Left lung (tissue), 10 donors: ENCODE data around the gene KRTAP11-1. TPM values are rescaled to one million over a fixed set of nuclear protein-coding genes. Genes with fewer than 3 reads are reported as not detected.

ENCODE experiments used
- ATAC-seq: fragments of 200-7000 bp; cut with Tn5 transposase; one replicate; pipeline ENCODE4 v1.9.1; 2020; ENCODE audit warnings: moderate library complexity
- DNase-seq, 4 donors: peaks; one replicate each; pipeline ENCODE4 v3.0.0-alpha.2; 2013 to 2020
- H3K27ac ChIP-seq, 2 donors: fragments of 200-600 bp; sonication (generic) in 1 of 2; one replicate each; pipeline versions ENCODE4 v1.5.0 to v1.8.0; 2020 to 2021
- H3K27me3 ChIP-seq, 2 donors: fragments of 200-600 bp; sonication (generic) in 1 of 2; one replicate each; pipeline versions ENCODE4 v1.5.0 to v1.8.0; 2020 to 2021
- H3K36me3 ChIP-seq, 2 donors: fragments of 200-600 bp; sonication (generic) in 1 of 2; one replicate each; pipeline versions ENCODE4 v1.5.0 to v1.8.0; 2020 to 2021
- H3K4me1 ChIP-seq, 2 donors: fragments of 200-600 bp; one replicate each; pipeline ENCODE4 v1.8.0; 2021
- H3K4me3 ChIP-seq, 2 donors: fragments of 200-600 bp; sonication (generic) in 1 of 2; one replicate each; pipeline versions ENCODE4 v1.5.0 to v1.8.0; 2020 to 2021; ENCODE audit warnings: mild to moderate bottlenecking in 1 of 2
- H3K9me3 ChIP-seq, 2 donors: fragments of 200-600 bp; sonication (generic) in 1 of 2; one replicate each; pipeline versions ENCODE4 v1.5.0 to v1.8.0; 2020 to 2021
- CTCF ChIP-seq, 2 donors: fragments of 200-600 bp; sonication (generic) in 1 of 2; IDR thresholded peaks; one replicate each; pipeline versions ENCODE4 v1.5.0 to v1.8.0; 2021; ENCODE audit warnings: antibody characterized with exemption in 2 of 2
- intact Hi-C, 2 donors: fragments of 100-400 bp; cut with DNase I; formaldehyde crosslinking; loops; one replicate each; pipeline versions ENCODE4 v1.11.2 to v1.14.2; 2022
- polyA plus RNA-seq, 6 donors: library from polyadenylated mRNA; unstranded; fragments of 120-200 nt; gene quantifications; one replicate each; pipeline ENCODE4 v1.2.1, GENCODE V29; 2013; ENCODE audit not compliant: insufficient read length in 6 of 6
- total RNA-seq, 2 donors: library from RNA; stranded (reverse); fragmentation: NEBNext Ultra II Directional; extraction: Animal tissue kit (Norgen Biotek cat#: 25700); gene quantifications; one replicate each; pipeline ENCODE4 v1.2.1, GENCODE V29; 2021
- donor health status: DM: no; HTN: yes; CAD: no.
- donor health status: DM: no; HTN: no; CAD: no.

KRTAP11-1 gene
- total and polyA plus RNA-seq, 8 donors: not detected

- Histone ChIP-seq H3K27ac (no peak overlapping the region), H3K36me3 (no peaks in the 10 kb centered on the region), H3K4me3 (no peak overlapping the region), H3K9me3 (no peaks in the 10 kb centered on the region), H3K4me1 (no peaks in the 10 kb centered on the region), H3K27me3 (no peaks in the 10 kb centered on the region)
- no peak for DNase-seq
- intact Hi-C loops: no loop called here
- TF ChIP-seq CTCF (IDR thresholded peaks at IDR 0.05): no peak
- ATAC-seq: no peak
These were observed 1.7 kb upstream of the KRTAP11-1 start for GRCh38 chr21:30882866-30883597.

- TF ChIP-seq CTCF (IDR thresholded peaks at IDR 0.05): no peak
- Histone ChIP-seq H3K27ac (no peak overlapping the region), H3K27me3 (no peaks in the 10 kb centered on the region), H3K4me3 (no peak overlapping the region), H3K9me3 (no peaks in the 10 kb centered on the region), H3K36me3 (no peaks in the 10 kb centered on the region), H3K4me1 (no peaks in the 10 kb centered on the region)
- intact Hi-C loops: no loop called here
- DNase-seq: peak in 2 of 4 donors; percentile 1 to 40
- ATAC-seq: no peak
These were observed 466 bp downstream of the KRTAP11-1 start for GRCh38 chr21:30880914-30881313.

- no peaks in the 10 kb centered on the region for H3K36me3 ChIP-seq
- no peaks in the 10 kb centered on the region for H3K4me1 ChIP-seq
- H3K4me3 ChIP-seq: no peak overlapping the region
- no peaks in the 10 kb centered on the region for H3K27me3 ChIP-seq
- DNase-seq: no peak
- TF ChIP-seq CTCF (IDR thresholded peaks at IDR 0.05): no peak
- intact Hi-C loops: no loop called here
- peaks cover 0 to 3% of the 10 kb centered on the region in 2 donors for H3K9me3 ChIP-seq
- no peak for ATAC-seq
- no peak overlapping the region for H3K27ac ChIP-seq
These were observed 6.9 kb downstream of the KRTAP11-1 start for GRCh38 chr21:30874526-30874925.

GRCh38 chr21:30847627-30848500 lies 33.5 kb downstream of the KRTAP11-1 start:
- Histone ChIP-seq H3K27ac (no peak overlapping the region), H3K4me1 (no peaks in the 10 kb centered on the region), H3K9me3 (peaks cover 0 to 2% of the 10 kb centered on the region in 2 donors), H3K4me3 (no peak overlapping the region), H3K27me3 (no peaks in the 10 kb centered on the region), H3K36me3 (no peaks in the 10 kb centered on the region)
- TF ChIP-seq CTCF (IDR thresholded peaks at IDR 0.05): no peak
- ATAC-seq: no peak
- no peak for DNase-seq
- intact Hi-C loops: no loop called here

- Histone ChIP-seq H3K27me3 (no peaks in the 10 kb centered on the region), H3K27ac (no peak overlapping the region), H3K9me3 (no peaks in the 10 kb centered on the region), H3K4me3 (no peak overlapping the region), H3K4me1 (no peaks in the 10 kb centered on the region), H3K36me3 (no peaks in the 10 kb centered on the region)
- no peak for DNase-seq
- TF ChIP-seq CTCF (IDR thresholded peaks at IDR 0.05): no peak
- intact Hi-C loops: no loop called here
- no peak for ATAC-seq
These were observed 38.4 kb downstream of the KRTAP11-1 start for GRCh38 chr21:30842990-30843389.
